HepG2 (cell line): ENCODE data around the gene GSC2. TPM values are rescaled to one million over a fixed set of nuclear protein-coding genes. Genes with fewer than 3 reads are reported as not detected.

Source experiments
- ATAC-seq: fragments of 200-7000 bp; cut with Tn5 transposase; 3 replicates; pipeline ENCODE4 v1.9.1; 2020; ENCODE audit warnings: mild to moderate bottlenecking, moderate library complexity
- BruUV-seq: library from RNA; stranded (reverse); fragments of 400-500 nt; replicated peaks from 2 replicates; lab custom pipeline; 2021; lab: Mats Ljungman, UMichigan
- CTCF ChIA-PET: fragments of 300-600 bp; formaldehyde crosslinking; extraction: SDS; loops from one replicate; lab custom pipeline; 2021; ENCODE audit warnings: low total read pairs, inconsistent platforms, low intra/inter-chr PET ratio; lab: Yijun Ruan, JAX
- POLR2A ChIA-PET: fragments of 350-600 bp; sonication (Branson Sonifier 250); formaldehyde crosslinking; loops from one replicate; lab custom pipeline; 2020; ENCODE audit warnings: antibody characterized with exemption, inconsistent platforms; lab: Yijun Ruan, JAX
- DNase-seq: peaks from one replicate; pipeline ENCODE4 v3.0.0-alpha.2; 2015; ENCODE audit warnings: low spot score
- FAIRE-seq: peaks from 3 replicates; lab custom pipeline; 2011; peaks lifted over from hg19 to GRCh38; lab: Jason Lieb, UNC
- H2AFZ ChIP-seq: one replicate; pipeline ENCODE4 v1.6.1; 2011; ENCODE audit warnings: low read length, inconsistent platforms
- H3K27ac ChIP-seq: fragments of 300-600 bp; 3 replicates; pipeline ENCODE4 v1.8.0; 2011; ENCODE audit warnings: mixed run types, mild to moderate bottlenecking, mixed read lengths, low read length, inconsistent platforms; ENCODE audit not compliant: insufficient read depth; ENCODE audit errors: extremely low read length
- H3K27me3 ChIP-seq, 2 experiments: fragments of 200-600 bp in 1 of 2; 2 replicates in 1 of 2; 3 replicates in 1 of 2; pipeline versions ENCODE4 v1.6.0 to v1.8.0; 2011; ENCODE audit warnings: low read length in 2 of 2, mild to moderate bottlenecking in 2 of 2, moderate library complexity in 2 of 2, inconsistent platforms in 1 of 2; ENCODE audit not compliant: insufficient read depth in 2 of 2, control insufficient read depth in 1 of 2
- H3K36me3 ChIP-seq, 2 experiments: fragments of 200-600 bp in 1 of 2; replicated peaks in 1 of 2; 2 replicates in 1 of 2; 3 replicates in 1 of 2; pipeline versions ENCODE4 v1.5.1 to v1.8.0; 2011; ENCODE audit warnings: low read length in 2 of 2, inconsistent platforms in 1 of 2; ENCODE audit not compliant: insufficient read depth in 2 of 2, control insufficient read depth in 1 of 2
- H3K4me1 ChIP-seq: 2 replicates; pipeline ENCODE4 v1.5.1; 2012; ENCODE audit warnings: low read length, inconsistent platforms; ENCODE audit not compliant: insufficient read depth
- H3K4me2 ChIP-seq: 2 replicates; pipeline ENCODE4 v1.6.0; 2011; ENCODE audit warnings: low read depth, low read length, inconsistent platforms
- H3K4me3 ChIP-seq, 3 experiments: fragments of 200-600 bp in 1 of 3; sonication (generic), shearing (Covaris generic) in 1 of 3; replicated peaks in 1 of 3; 2 replicates each; pipeline ENCODE4 v1.5.1; 2011 to 2016; ENCODE audit warnings: low read length in 3 of 3, inconsistent platforms in 2 of 3, low read depth in 2 of 3, mild to moderate bottlenecking in 2 of 3, control low read depth in 1 of 3, mixed read lengths in 1 of 3; ENCODE audit not compliant: insufficient read depth in 1 of 3
- H3K79me2 ChIP-seq: one replicate; pipeline ENCODE4 v1.6.1; 2011; ENCODE audit warnings: low read length, inconsistent platforms; ENCODE audit not compliant: insufficient read depth
- H3K9ac ChIP-seq: 2 replicates; pipeline ENCODE4 v1.6.0; 2011; ENCODE audit warnings: mild to moderate bottlenecking, low read depth, low read length, inconsistent platforms; ENCODE audit not compliant: insufficient read depth
- H3K9me3 ChIP-seq: 2 replicates; pipeline ENCODE4 v1.5.1; 2012; ENCODE audit warnings: mild to moderate bottlenecking, low read length
- H4K20me1 ChIP-seq: 2 replicates; pipeline ENCODE4 v1.6.0; 2011; ENCODE audit warnings: inconsistent platforms, mild to moderate bottlenecking, low read length, moderate library complexity; ENCODE audit not compliant: insufficient read depth
- KDM2A ChIP-seq: sonication (generic); formaldehyde crosslinking; IDR thresholded peaks from 2 replicates; pipeline ENCODE4 v1.4.0; 2020; ENCODE audit warnings: low read depth, missing genetic modification reagents, borderline replicate concordance
- MLXIP ChIP-seq: sonication (generic); formaldehyde crosslinking; IDR thresholded peaks from 2 replicates; pipeline ENCODE4 v1.9.0; 2021; ENCODE audit warnings: missing genetic modification reagents, borderline replicate concordance
- NBN ChIP-seq: fragments of 450-650 bp; conservative IDR thresholded peaks from 2 replicates; pipeline ENCODE4 v1.6.1; 2017
- RARG ChIP-seq: sonication (generic); formaldehyde crosslinking; IDR thresholded peaks from 2 replicates; pipeline ENCODE4 v1.4.0; 2020; ENCODE audit warnings: low read depth, mild to moderate bottlenecking, missing genetic modification reagents
- SRSF4 ChIP-seq: fragments of 200-400 bp; formaldehyde crosslinking; IDR thresholded peaks from one replicate; pipeline ENCODE4 v1.6.1; 2018; ENCODE audit warnings: mild to moderate bottlenecking, low read depth, low read length, moderate library complexity; ENCODE audit not compliant: poor library complexity, severe bottlenecking
- ZFP37 ChIP-seq: sonication (generic); formaldehyde crosslinking; IDR thresholded peaks from 2 replicates; pipeline ENCODE4 v1.4.0; 2020; ENCODE audit warnings: missing genetic modification reagents, borderline replicate concordance
- ZNF160 ChIP-seq: sonication (generic); formaldehyde crosslinking; IDR thresholded peaks from 2 replicates; pipeline ENCODE4 v1.8.0; 2022; ENCODE audit warnings: mild to moderate bottlenecking, inconsistent platforms, missing genetic modification reagents
- ZNF44 ChIP-seq: sonication (generic); formaldehyde crosslinking; IDR thresholded peaks from 2 replicates; pipeline ENCODE4 v1.5.1; 2020; ENCODE audit warnings: mild to moderate bottlenecking, missing genetic modification reagents
- ZNF547 ChIP-seq: sonication (generic); formaldehyde crosslinking; IDR thresholded peaks from 2 replicates; pipeline ENCODE4 v1.5.1; 2020; ENCODE audit warnings: mild to moderate bottlenecking, missing genetic modification reagents
- ZNF776 ChIP-seq: sonication (generic); formaldehyde crosslinking; IDR thresholded peaks from 2 replicates; pipeline ENCODE4 v1.4.0; 2020; ENCODE audit warnings: mild to moderate bottlenecking, missing genetic modification reagents
- WGBS: methylation state at CpG from one replicate; pipeline ENCODE4 v1.1.6; 2017; ENCODE audit warnings: low lambda C conversion rate; 5-methylcytosine and 5-hydroxymethylcytosine counted together
- in situ Hi-C: cut with HindIII; loops from 2 replicates; pipeline ENCODE4 v1.10.0; 2017; ENCODE audit warnings: low pct_unique_long_range_greater_than_20kb; ENCODE audit not compliant: extremely low pct_ligation_motif_present
- intact Hi-C: fragments of 100-400 bp; cut with micrococcal nuclease; formaldehyde crosslinking; loops from one replicate; pipeline ENCODE4 v1.10.0; 2022; ENCODE audit not compliant: unreplicated experiment
- polyA plus RNA-seq, 8 experiments: library from polyadenylated mRNA; depleted of rRNA in 3 of 8; stranded (reverse) in 7 of 8; unstranded in 1 of 8; fragments of >200 nt; fragmentation: Illumina TruSeq in 4 of 8; extraction: Trizol in 4 of 8; gene quantifications; 2 replicates each; pipeline versions ENCODE4 v1.2.1 to v1.2.3, GENCODE V29; 2011 to 2016; ENCODE audit warnings: low read depth in 4 of 8, missing spikeins in 1 of 8, mixed read lengths in 1 of 8; ENCODE audit not compliant: insufficient read depth in 1 of 8
- total RNA-seq, 5 experiments: library from RNA; depleted of rRNA; stranded (reverse); fragments of >200 nt; fragmentation: Illumina TruSeq; extraction: Trizol; gene quantifications; 2 replicates each; pipeline ENCODE4 v1.2.3, GENCODE V29; 2016; ENCODE audit warnings: low read depth in 1 of 5
- TF ChIP-seq, protein P1 (sequence below): sonication (generic); formaldehyde crosslinking; IDR thresholded peaks from 2 replicates; pipeline ENCODE4 v1.5.0; 2020; ENCODE audit warnings: missing genetic modification reagents, mild to moderate bottlenecking, borderline replicate concordance
- TF ChIP-seq, protein P2 (sequence below): IDR thresholded peaks from 2 replicates; pipeline ENCODE4 v1.4.0; 2020; ENCODE audit warnings: mild to moderate bottlenecking, missing genetic modification reagents
- TF ChIP-seq, protein P3 (sequence below): sonication (generic); formaldehyde crosslinking; IDR thresholded peaks from 2 replicates; pipeline ENCODE4 v1.8.1; 2023; ENCODE audit warnings: mild to moderate bottlenecking, missing genetic modification reagents, borderline replicate concordance

Gene GSC2
- total and polyA plus RNA-seq, 2 of the 13 experiments (the other 11 are each of a cell fraction or from before 2014, with no cell fraction given), result not detected

DNA sequence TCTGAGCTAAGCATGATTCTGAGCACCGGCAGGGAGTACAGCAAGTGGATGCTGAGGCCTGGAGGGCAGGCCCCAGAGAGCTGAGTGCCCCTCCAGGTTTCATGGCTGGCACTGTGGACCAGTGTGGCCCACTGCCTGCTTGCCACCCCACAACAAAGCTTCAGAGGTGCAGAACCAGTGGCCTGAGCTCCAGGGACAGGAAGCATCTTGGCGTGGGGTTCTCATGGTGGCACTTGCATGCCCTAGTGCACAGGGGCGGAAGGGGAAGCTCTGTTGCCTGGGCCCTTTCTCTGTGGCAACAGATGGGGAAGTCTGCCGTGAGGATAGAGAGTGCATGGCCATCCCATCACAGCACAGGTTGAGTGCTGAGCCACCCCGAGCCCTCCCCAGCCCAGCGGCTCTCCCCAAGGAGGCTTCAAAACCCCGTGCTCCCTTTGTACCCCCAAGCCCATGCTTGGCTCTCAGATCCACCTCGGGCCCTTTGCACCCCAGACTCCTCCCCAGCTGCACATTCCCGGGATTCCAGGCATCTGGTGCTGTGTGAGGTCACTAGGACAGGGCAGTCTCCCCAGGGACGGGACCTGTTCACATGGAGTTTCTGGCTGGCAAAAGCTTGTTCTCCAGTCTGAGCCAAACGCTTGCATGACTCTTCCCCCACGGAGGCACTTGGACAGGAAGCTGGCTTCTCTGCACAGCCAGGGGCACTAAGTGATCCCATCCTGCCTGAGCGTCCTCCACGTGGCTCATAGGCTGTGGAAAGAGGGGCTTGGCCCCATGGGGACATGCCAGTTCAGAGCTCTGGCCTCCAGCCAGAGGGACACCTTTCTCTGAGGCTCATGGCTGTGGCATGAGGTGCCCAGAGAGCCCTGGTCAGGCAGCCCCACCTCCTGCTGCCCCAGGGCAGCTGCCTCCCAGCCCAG, 24.3 kb upstream of the GSC2 start:
- Histone ChIP-seq H4K20me1 (peaks cover 29% of the 10 kb centered on the region), H3K36me3 (peaks cover 3 to 15% of the 10 kb centered on the region in 2 experiments; a peak in 3 of 5 replicates), H3K4me2 (peak overlapping the region; percentile 96), H3K4me1 (peaks cover 64% of the 10 kb centered on the region), H3K79me2 (peaks cover 41% of the 10 kb centered on the region), H3K9ac (peak overlapping the region; percentile 94), H2AFZ (no peak overlapping the region), H3K27ac (peak overlapping the region; percentile 80), H3K9me3 (no peaks in the 10 kb centered on the region), H3K27me3 (peaks cover 1 to 13% of the 10 kb centered on the region in 2 experiments; a peak in 4 of 5 replicates), H3K4me3 (peak overlapping the region in 1 of 3 experiments; percentile 98; a peak in 3 of 6 replicates)
- WGBS, result 20% methylated on average over 3 of the region's 14 CpGs
- BruUV-seq, result no TSS peak
- intact Hi-C loops, result loop anchor here (5.0 kb wide), 1 partner anchor 258 kb away; the partner anchor contains the start of genes HIRA and MRPL40
- DNase-seq (peak; percentile 57), FAIRE-seq (peak; percentile 56), ATAC-seq (peak; percentile 9)
- ChIA-PET CTCF (no interaction called here), POLR2A (interaction anchor here (1.1 kb wide), 1 partner anchor 55 kb away, joined by 3 read pairs; no protein-coding TSS in a partner anchor)
- in situ Hi-C loops, result no loop called here
- TF ChIP-seq ZNF776 (CRISPR knock-in tag), result no peak
- TF ChIP-seq, protein P1, sequence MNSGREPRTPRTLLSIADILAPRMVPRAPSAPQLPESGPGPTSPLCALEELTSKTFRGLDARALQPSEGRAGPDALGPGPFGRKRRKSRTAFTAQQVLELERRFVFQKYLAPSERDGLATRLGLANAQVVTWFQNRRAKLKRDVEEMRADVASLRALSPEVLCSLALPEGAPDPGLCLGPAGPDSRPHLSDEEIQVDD (CRISPR knock-in tag), result no peak
- TF ChIP-seq NBN, result no peak
- TF ChIP-seq ZNF44 (CRISPR knock-in tag), result no peak
- TF ChIP-seq KDM2A (CRISPR knock-in tag), result peak; percentile 58
- TF ChIP-seq, protein P2, sequence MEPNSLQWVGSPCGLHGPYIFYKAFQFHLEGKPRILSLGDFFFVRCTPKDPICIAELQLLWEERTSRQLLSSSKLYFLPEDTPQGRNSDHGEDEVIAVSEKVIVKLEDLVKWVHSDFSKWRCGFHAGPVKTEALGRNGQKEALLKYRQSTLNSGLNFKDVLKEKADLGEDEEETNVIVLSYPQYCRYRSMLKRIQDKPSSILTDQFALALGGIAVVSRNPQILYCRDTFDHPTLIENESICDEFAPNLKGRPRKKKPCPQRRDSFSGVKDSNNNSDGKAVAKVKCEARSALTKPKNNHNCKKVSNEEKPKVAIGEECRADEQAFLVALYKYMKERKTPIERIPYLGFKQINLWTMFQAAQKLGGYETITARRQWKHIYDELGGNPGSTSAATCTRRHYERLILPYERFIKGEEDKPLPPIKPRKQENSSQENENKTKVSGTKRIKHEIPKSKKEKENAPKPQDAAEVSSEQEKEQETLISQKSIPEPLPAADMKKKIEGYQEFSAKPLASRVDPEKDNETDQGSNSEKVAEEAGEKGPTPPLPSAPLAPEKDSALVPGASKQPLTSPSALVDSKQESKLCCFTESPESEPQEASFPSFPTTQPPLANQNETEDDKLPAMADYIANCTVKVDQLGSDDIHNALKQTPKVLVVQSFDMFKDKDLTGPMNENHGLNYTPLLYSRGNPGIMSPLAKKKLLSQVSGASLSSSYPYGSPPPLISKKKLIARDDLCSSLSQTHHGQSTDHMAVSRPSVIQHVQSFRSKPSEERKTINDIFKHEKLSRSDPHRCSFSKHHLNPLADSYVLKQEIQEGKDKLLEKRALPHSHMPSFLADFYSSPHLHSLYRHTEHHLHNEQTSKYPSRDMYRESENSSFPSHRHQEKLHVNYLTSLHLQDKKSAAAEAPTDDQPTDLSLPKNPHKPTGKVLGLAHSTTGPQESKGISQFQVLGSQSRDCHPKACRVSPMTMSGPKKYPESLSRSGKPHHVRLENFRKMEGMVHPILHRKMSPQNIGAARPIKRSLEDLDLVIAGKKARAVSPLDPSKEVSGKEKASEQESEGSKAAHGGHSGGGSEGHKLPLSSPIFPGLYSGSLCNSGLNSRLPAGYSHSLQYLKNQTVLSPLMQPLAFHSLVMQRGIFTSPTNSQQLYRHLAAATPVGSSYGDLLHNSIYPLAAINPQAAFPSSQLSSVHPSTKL, result no peak
- TF ChIP-seq ZNF160 (CRISPR knock-in tag), result 0 out of 2 replicates have a peak, but pooled peaks have one; percentile 25
- TF ChIP-seq ZNF547 (CRISPR knock-in tag), result no peak
- no peak for TF ChIP-seq SRSF4
- TF ChIP-seq, protein P3, sequence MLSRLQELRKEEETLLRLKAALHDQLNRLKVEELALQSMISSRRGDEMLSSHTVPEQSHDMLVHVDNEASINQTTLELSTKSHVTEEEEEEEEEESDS (CRISPR knock-in tag), result no peak
- no peak for TF ChIP-seq MLXIP
- peak; percentile 34; the same call in 1 of the 2 replicates for TF ChIP-seq ZFP37 (CRISPR knock-in tag)
- no peak for TF ChIP-seq RARG
